Stimulated activated CD4-positive, alpha-beta T cell treated with anti-CD3 and anti-CD28 coated beads, Interleukin-2, amount 100 ng/mL, for 4 hours (primary cell): ENCODE data around the gene UNC13A.
A peak's percentile ranks its signal among the peaks of the same experiment; 100 is the strongest.

Experiments
- DNase-seq: peaks from one replicate; pipeline ENCODE4 v3.0.0-alpha.2; 2020; ENCODE audit warnings: low read depth

The UNC13A gene

DNA sequence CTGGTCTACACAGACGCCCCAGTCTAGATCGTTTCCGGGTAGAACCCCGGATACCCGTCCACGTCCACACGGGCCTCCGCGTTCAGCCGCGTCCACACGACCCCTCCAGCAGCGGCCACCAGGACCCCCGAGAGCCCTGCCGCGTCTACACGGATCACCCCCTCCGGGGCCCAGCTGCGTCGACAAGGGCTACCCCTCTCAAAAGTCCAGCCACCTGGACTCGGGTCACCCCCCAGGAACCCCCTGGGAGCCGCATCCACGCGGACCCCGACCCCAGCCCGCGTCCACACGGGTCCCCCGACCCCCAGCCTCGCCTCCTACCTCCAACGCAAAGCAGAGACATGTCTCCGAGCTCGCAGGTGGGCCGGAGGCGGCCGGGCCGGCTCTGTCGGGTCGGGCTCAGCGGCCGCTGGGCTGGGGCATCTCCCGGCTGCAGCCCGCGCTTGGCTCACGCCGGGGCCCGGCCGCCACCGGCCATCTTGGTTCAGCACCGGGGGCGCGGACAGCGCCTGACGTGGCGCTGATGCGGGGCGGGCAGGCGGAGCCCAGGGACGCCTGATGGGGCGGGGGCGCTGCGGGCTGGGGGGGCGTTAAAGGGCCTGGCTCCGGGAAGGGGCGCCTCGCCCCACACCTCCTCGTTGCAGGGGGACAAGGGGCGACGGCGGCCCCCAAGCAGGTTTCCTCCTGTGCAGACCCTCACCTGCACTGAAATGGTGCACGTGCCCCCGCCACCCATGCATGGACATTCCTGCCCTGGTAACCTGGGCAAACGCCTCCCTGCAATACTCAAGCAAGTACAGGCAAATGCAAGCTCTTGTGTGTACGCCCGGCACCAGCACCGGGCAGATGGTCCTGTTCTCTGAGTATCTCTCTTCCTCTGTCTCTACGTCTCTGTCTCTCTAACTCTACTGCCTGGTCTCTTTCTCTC lies at the start of gene UNC13A:
UNC13A (minus strand) TSS at position 498 of the 928 bp plus-strand sequence; CDS start at position 343, 155 bp downstream.
- no peak for DNase-seq

DNA sequence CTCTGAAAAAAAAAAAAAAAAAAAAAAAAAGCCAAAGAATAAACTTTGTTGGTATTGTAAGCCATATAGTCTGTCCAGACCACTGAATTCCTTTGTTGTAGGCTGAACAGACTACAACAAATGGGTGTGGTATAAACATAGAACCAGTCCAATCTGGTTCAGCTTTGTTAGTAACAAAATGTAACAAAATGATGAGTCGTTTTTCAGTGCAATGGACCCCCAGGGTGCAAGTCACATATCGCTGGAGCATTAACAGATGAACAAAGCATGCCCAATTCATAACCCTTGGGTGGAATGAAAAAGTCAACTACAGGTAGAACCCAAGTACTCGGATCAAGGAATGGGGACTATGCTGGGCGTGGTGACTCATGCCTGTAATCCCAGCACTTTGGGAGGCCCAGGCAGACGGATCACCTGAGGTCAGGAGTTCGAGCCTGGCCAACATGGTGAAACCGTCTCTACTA lies 49.6 kb upstream of the UNC13A start:
- DNase-seq = no peak

GRCh38 chr19:17735410-17735809 lies 47.3 kb upstream of the UNC13A start:
- no peak for DNase-seq

DNA sequence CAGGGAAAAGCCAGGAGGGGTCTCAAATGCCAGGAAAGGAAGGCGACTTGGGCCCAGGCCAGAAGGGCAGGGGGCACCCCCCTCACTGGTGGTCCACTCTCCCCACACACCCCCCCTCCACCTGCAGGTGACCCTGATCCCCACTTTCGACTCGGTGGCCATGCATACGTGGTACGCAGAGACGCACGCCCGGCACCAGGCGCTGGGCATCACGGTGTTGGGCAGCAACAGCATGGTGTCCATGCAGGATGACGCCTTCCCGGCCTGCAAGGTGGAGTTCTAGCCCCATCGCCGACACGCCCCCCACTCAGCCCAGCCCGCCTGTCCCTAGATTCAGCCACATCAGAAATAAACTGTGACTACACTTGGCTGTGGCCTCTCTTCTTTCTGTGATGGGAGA lies 46.0 kb upstream of the UNC13A start:
- no peak for DNase-seq

DNA sequence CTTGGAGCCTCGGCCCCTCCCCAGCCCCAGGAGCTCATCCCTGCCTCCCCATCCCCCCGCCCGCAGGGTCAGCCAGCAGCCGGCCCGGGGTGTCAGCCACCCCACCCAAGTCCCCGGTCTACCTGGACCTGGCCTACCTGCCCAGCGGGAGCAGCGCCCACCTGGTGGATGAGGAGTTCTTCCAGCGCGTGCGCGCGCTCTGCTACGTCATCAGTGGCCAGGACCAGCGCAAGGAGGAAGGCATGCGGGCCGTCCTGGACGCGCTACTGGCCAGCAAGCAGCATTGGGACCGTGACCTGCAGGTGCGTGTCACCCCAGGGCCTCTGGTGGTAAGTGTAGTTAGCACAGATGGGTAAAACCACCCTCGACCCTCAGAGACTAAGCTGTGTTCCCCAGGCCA lies 45.0 kb upstream of the UNC13A start:
- no peak for DNase-seq

DNA sequence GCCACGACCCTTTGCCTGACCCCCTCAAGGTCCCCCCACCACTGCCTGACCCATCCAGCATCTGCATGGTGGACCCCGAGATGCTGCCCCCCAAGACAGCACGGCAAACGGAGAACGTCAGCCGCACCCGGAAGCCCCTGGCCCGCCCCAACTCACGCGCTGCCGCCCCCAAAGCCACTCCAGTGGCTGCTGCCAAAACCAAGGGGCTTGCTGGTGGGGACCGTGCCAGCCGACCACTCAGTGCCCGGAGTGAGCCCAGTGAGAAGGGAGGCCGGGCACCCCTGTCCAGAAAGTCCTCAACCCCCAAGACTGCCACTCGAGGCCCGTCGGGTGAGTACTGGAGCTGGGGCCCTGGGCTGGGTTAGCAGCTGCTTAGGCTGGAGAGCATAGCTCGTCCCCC lies 39.7 kb upstream of the UNC13A start:
- DNase-seq = no peak

DNA sequence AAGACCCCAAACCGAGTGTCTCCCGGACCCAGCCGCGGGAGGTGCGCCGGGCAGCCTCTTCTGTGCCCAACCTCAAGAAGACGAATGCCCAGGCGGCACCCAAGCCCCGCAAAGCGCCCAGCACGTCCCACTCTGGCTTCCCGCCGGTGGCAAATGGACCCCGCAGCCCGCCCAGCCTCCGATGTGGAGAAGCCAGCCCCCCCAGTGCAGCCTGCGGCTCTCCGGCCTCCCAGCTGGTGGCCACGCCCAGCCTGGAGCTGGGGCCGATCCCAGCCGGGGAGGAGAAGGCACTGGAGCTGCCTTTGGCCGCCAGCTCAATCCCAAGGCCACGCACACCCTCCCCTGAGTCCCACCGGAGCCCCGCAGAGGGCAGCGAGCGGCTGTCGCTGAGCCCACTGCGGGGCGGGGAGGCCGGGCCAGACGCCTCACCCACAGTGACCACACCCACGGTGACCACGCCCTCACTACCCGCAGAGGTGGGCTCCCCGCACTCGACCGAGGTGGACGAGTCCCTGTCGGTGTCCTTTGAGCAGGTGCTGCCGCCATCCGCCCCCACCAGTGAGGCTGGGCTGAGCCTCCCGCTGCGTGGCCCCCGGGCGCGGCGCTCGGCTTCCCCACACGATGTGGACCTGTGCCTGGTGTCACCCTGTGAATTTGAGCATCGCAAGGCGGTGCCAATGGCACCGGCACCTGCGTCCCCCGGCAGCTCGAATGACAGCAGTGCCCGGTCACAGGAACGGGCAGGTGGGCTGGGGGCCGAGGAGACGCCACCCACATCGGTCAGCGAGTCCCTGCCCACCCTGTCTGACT lies 39.0 kb upstream of the UNC13A start:
- no peak for DNase-seq

DNA sequence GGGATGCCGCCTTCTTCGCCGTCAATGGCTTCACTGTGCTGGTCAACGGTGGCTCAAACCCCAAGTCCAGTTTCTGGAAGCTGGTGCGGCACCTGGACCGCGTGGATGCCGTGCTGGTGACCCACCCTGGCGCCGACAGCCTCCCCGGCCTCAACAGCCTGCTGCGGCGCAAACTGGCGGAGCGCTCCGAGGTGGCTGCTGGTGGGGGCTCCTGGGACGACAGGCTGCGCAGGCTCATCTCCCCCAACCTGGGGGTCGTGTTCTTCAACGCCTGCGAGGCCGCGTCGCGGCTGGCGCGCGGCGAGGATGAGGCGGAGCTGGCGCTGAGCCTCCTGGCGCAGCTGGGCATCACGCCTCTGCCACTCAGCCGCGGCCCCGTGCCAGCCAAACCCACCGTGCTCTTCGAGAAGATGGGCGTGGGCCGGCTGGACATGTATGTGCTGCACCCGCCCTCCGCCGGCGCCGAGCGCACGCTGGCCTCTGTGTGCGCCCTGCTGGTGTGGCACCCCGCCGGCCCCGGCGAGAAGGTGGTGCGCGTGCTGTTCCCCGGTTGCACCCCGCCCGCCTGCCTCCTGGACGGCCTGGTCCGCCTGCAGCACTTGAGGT lies 38.1 kb upstream of the UNC13A start:
- no peak for DNase-seq

DNA sequence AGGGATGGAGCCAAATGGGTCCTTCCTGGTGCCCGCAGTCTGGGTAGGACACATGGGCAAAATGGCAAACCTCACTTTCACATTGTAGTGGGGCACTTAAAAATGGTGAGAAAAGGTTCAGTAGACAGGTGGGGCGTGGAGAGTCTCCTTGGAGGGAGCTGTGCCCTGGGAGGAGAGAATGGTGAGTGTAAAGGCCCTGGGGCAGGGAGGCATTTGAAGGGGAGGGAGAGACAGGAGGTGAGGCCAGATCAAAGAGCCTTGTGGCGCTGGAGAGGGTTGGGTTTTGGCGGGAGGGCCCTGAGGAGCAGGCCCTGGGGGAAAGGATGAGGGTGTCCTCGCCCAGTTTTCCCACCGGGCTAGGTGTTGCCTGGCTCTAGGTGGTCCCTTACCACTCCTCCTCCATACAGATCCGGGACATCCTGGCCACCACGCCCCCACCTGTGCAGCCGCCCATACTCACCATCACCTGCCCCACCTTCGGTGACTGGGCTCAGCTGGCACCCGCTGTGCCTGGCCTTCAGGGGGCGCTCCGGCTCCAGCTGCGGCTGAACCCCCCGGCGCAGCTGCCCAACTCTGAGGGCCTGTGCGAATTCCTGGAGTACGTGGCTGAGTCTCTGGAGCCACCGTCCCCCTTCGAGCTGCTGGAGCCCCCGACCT lies 37.4 kb upstream of the UNC13A start:
- no peak for DNase-seq

DNA sequence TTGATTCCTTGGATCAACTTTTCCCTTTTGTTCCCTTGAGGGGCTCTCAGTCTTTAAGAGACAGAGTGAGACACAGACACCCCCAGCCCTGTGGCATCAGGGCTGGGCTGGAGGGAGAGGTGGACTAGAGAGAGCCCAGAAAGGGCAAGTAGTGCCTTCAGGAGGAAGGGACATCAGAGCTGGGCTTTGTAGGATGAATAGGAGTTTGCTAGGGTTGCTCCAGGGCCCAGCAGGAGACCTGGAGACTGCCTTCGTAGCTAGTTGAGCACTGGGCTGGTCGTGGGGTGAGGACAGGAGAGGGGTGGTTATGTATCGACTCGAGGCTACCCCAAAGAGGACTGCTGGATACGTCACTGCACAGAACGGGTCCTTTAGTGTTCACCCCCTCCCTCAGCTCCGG lies 36.5 kb upstream of the UNC13A start:
- no peak for DNase-seq

DNA sequence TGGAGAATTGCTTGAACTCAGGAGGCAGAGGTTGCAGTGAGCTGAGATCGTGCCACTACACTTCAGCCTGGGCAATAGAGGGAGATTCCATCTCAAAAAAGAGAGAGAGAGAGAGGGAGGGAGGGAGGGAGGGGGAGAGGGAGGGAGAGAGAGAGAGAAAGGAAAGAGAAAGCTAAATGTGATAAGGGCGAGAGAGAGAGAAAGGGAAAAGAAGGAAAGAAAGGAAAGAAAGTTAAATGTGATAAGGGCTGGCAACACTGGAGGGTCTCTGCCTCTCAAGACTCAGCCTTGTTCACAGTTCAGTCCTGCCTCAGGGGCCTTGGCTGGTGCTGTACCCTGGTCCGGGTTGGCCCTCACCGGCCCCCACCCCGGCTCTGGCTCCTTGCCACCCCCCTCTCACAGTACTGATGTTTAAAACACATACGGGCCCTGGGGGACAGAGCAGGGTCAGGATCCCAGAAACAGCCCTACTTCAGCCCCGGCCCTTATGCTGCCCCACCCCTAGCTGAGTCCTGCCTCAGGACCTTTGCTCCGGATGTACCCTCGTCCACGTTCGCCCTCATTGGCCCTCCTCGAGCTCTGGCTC lies 34.6 kb upstream of the UNC13A start:
- no peak for DNase-seq

DNA sequence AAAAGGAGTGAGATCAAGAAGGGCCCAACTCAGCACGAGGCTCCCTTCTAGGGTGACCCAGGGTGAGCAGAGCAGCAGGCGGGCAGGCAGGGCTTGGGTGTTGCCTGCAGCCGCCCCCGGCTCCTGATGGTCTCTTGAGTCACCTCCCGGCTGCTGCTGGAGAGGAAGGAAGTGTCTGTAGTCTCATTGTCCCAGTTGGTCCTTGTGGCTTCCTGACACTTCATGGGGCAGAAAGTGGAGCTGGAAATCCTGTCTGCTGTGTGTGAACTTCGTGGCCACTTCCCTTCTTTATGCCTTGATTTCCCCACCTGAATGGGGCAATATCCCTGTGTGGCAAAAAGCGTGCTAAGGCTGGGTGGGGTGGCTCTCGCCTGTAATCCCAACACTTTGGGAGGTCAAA lies 33.7 kb upstream of the UNC13A start:
- no peak for DNase-seq

DNA sequence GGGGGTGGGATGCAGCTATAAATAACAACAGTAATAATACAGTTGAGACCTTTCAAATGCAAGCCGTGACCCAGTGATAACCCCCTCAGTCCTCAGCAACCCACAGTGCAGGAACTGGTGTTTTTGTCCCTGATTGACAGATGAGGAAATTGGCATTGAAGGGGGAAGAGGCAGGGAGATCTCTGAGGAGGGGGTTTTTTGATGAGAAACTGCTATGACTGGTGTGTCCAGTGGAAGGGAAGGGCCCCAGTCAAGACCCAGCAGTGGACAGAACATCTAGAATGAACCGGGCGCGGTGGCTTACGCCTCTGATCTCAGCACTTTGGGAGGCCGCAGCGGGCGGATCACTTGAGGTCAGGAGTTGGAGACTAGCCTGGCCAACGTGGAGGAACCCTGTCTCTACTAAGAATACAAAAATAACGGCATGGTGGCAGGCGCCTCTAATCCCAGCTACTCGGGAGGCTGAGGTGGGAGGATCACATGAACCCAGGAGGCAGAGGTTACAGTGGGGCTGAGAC lies 33.0 kb upstream of the UNC13A start:
- no peak for DNase-seq

- no peak for DNase-seq
Observed at GRCh38 chr19:17720440-17720839, 32.3 kb upstream of the UNC13A start.

DNA sequence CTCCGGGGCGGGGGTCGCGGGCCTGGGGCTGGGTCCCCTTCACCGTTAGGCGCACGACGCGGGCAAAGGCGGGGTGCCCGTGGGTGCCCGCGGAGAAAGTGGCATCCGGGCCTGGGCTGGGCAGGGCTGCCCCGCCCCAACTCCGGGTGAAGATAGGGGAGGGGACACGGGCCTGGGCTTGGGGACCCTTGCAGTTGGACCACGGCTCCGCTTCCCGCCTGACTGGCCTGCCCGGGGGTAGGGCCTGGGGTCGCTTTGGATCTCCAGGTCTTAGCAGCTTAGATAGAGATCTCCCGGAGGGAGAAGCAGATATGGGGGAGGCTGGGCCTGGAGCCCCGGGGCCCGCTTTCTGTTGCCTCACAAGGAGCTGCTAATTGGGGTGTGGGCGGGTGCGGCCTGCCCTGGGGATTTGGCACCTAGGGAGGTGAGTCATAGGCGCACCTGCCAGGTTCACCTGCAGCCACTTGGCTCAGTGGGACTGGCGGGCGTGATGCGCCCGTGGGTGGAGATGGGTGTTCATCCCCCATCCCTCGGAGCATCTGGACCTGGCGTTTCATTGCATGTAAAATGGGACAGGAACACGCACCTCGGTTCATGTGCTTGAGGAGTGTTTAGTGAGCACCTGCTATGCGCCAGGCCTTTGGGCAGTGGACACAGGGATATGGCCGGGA lies 31.7 kb upstream of the UNC13A start:
- peak; percentile 64 for DNase-seq

GRCh38 chr19:17718947-17719711 lies 31.0 kb upstream of the UNC13A start, which contains the start of gene MAP1S:
Gene MAP1S, plus strand, starts transcription at chr19:17719480. Its CDS starts 23 bp downstream, at chr19:17719503.
- peak; percentile 49 for DNase-seq

DNA sequence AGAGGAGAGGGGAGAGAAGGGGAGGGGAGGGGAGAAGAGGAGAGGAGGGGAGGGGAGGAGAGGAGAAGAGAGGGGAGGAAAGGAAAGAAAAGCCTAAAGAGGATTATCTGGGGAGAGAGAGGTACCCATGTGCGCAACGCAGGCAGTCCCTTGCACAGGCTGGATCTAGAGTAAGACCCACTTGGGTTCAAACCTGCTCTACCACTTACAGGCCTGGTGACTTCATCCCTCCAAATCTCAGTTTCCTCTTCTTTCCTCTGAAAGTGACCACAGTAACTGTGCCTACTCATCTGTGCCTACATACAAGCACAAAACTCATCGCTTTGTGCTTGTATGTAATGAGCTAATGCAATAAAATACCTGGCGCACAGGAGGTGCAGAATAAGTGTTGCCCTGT lies 30.4 kb upstream of the UNC13A start:
- no peak for DNase-seq

DNA sequence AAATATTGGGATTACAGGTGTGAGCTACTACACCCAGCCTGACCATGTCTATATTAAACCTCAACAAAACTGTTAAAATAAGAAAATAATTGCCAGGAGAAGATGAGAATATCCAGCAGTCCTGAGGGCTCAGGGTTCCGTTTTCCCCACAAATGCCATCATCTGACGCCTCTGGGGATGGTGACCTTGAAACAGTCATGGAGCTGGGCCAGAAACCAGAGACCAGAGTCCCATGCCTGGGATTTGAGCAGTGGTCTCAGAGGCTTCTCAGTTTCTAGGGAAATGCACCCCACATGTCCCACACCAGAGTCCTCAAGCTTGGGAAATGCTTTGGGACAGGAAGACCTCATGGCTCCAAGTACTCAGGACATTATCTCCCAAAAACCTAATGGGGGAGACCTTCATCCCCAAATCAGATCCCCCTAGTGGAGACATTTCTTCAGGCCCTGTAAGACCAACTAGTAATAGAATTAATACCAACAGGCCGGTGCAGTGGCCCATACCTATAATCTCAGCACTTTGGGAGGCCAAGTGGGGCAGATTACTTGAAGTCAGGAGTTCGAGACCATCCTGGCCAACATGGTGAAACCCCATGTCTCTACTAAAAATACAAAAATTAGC lies 28.3 kb upstream of the UNC13A start:
- no peak for DNase-seq

DNA sequence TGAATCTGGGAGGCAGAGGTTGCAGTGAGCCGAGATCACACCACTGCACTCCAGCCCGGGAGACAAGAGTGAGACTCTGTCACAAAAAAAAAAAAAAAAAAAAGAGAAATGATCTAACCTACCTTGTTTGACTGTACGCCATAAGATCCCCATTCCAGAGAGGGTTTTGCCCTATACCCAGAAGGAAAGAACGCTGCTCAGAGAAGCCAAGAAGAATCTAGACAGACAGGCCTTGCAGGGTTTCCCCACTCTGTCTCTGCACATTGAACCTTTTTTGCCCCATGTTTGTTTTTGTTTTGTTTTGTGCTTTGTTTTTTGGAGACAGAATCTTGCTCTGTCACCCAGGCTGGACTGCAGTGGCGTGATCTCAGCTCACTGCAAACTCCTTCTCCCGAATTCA lies 23.7 kb upstream of the UNC13A start:
- DNase-seq = no peak
